Fibroblast of villous mesenchyme (primary cell): ENCODE data around the gene FAIM2. TPM values are rescaled to one million over a fixed set of nuclear protein-coding genes. Genes with fewer than 3 reads are reported as not detected.

Experiments used
- DNase-seq: peaks from one replicate; pipeline ENCODE4 v3.0.0-alpha.2; 2010; ENCODE audit warnings: low read depth
- H3K4me3 ChIP-seq: 2 replicates; pipeline ENCODE4 v1.5.1; 2011; ENCODE audit warnings: low read depth, mild to moderate bottlenecking, low read length
- CTCF ChIP-seq: IDR thresholded peaks from 2 replicates; pipeline ENCODE4 v1.5.1; 2012; ENCODE audit warnings: low read depth, mild to moderate bottlenecking, low read length; ENCODE audit not compliant: insufficient read depth
- total RNA-seq: library from RNA; depleted of rRNA; stranded (reverse); fragments of >200 nt; gene quantifications from 2 replicates; pipeline ENCODE4 v1.2.3, GENCODE V29; 2012

The FAIM2 gene
- 3.0 and 3.9 TPM in 2 replicates for total RNA-seq

- peak within 1 kb of the TSS; percentile 44 for H3K4me3 ChIP-seq
- TF ChIP-seq CTCF: no peak
- peak; percentile 86 for DNase-seq
Observed at GRCh38 chr12:49903700-49904423, at the start of gene FAIM2. Gene FAIM2, minus strand, starts transcription at chr12:49903900. Its CDS starts 108 bp downstream, at chr12:49903792.

- no peak for TF ChIP-seq CTCF
- no peak for DNase-seq
- no peak overlapping the region for H3K4me3 ChIP-seq
Observed at GRCh38 chr12:49953151-49953550, 49.5 kb upstream of the FAIM2 start.

- no peak overlapping the region for H3K4me3 ChIP-seq
- DNase-seq: peak; percentile 17
- TF ChIP-seq CTCF: no peak
Observed at GRCh38 chr12:49952391-49953055, 48.8 kb upstream of the FAIM2 start.

GRCh38 chr12:49951411-49952240, 47.9 kb upstream of the FAIM2 start:
- no peak for TF ChIP-seq CTCF
- DNase-seq: no peak
- H3K4me3 ChIP-seq: no peak overlapping the region

- peak; percentile 81 for DNase-seq
- H3K4me3 ChIP-seq: no peak within 1 kb of the TSS
- TF ChIP-seq CTCF: no peak
Observed at GRCh38 chr12:49950273-49951251, 46.9 kb upstream of the FAIM2 start, which contains the start of gene AQP2. Gene AQP2, plus strand, starts transcription at chr12:49950737. Its CDS starts 94 bp downstream, at chr12:49950831.

GRCh38 chr12:49949866-49950265, 46.2 kb upstream of the FAIM2 start:
- no peak overlapping the region for H3K4me3 ChIP-seq
- DNase-seq: no peak
- no peak for TF ChIP-seq CTCF
